GM19463 (cell line): Measurements from ENCODE around the gene NTN3.
"Not testable (repeated sequence)": the region's sequence is repeated elsewhere in the genome, so short reads cannot be mapped to it uniquely, and the experiment has no call there.

Experiments used
- ATAC-seq: cut with Tn5 transposase; IDR thresholded peaks from one replicate; pipeline ENCODE4 v1.9.1; 2021; ENCODE audit warnings: mild to moderate bottlenecking, moderate library complexity; ENCODE audit not compliant: unreplicated experiment

The NTN3 gene

DNA sequence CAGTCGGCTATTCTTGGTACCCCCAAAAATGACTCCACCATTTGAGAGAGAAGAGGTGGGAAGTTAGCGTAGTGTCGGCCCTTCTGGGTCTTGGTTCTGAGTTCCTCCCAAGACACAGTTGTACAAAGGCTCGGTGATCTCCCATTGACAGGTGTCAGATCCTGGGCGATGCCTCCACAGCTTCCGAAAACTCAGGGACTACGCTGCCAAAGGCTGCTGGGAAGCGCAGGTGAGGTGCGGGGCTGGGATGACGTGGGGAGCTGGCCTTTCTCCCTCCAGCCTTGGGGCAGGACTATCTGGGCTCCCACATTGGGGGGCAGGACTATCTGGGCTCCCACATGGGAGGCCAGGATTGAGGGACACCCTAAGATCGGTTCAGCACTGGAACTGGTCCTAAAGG lies 31.5 kb upstream of the NTN3 start:
- ATAC-seq: no peak

DNA sequence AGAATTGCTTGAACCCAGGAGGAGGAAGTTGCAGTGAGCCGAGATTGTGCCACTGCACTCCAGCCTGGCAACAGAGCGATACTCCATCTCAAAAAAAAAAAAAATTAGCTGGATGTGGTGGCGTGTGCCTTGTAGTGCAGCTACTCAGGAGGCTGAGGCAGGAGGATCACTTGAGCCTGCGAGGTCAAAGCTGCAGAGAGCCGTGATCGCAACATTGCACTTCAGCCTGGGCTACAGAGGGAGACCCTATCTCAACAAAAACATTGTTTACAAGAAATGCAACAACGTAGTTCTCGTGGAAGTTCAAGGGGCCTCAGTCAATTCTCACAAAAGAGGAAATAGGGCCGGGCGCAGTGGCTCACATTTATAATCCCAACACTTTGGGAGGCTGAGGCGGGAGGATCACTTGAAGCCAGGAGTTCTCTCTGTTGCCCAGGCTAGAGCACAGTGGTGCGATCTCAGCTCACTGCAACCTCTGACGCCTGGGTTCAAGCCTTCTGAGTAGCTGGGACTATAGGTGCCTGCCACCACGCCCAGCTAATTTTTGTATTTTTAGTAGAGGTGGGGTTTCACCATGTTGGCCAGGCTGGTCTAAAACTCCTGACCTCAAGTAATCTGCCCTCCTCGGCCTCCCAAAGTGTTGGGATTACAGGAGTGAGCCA lies 29.8 kb upstream of the NTN3 start:
- not testable (repeated sequence) for ATAC-seq

DNA sequence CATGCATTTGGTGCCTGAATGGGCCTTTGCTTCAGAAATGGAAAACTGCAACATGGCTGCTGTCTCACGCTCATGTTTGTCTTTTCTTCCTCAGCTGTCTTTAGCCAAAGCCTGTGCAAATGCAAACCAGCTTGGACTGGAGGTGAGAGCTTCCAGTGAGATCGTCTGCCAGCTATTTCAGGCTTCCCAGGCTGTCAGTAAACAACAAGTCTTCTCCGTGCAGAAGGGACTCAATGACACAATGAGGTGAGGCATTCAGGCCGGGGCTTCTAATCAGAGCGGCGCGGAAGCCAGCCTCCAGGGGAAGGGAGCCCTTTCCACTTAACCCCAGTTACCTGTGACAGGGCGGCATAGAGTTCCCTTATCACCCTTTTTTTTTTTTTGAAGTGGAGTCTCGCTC lies 27.5 kb upstream of the NTN3 start:
- no peak for ATAC-seq

DNA sequence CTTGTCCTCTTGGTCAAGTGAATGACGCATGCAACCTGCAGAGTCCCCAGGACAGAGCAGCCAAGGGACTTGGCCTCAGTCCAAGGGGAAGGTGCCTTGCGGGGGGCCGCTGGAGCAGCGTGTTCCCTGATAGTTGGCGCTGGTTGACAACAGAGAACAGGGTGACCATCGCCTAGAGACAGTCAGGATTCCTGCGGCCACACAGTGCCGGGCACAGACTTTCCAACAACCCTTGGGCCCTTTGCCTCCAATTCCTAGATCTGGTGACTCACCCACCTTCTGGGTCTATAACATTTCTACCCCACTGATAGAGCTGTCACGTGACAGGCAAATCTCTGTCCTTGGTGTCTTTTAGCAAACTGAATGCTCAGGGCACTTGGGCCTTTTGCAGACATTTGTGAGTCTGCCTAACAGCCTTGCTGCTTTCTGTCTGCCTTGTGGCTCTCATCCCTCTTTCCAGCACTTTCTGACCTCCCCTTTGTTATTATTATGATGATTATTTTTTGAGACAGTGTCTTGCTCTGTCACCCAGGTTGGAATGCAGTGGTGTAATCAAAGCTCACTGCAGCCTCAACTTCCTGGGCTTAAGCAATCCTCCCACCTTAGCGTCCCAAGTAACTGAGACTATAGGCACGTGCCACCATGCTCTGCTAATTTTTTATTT lies 23.0 kb upstream of the NTN3 start:
- ATAC-seq: no peak

DNA sequence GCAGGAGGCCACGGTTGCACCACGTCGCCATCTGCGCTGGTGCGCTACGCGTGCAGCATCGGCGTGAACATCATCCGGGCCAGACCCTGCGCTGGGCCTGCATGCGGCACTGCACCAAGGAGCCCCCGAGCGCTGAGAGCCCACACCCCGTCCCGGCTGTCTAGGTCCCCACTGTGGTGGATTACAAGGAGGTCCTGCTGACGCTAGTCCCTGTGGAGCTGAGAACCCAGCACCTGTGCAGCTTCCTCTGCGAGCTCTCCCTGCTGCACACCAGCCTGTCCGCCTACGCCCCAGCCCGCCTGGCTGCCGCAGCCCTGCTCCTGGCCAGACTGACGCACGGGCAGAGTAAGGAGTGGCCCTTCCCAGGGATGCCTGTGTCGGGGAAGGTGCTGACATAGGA lies 22.0 kb upstream of the NTN3 start:
- ATAC-seq: no peak

DNA sequence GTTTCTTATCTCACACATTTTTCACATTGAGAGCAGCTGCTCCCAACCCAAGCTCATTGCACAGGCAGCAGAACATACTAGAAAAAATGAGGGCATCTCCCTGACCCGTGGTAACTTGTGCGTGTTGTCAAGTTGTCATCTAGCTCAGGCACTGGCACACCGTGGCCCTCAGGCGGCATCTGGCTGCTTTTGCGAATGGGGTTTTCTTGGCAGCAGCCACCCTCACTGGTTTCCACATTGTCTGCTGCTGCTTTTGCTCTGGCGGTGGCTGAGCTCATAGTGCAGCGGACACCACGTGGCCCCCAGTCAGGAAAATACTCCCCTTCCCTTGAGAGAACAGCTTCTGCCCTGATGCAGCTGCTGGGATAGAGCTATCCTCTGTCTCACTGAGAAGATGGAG lies 20.6 kb upstream of the NTN3 start:
- ATAC-seq: no peak

DNA sequence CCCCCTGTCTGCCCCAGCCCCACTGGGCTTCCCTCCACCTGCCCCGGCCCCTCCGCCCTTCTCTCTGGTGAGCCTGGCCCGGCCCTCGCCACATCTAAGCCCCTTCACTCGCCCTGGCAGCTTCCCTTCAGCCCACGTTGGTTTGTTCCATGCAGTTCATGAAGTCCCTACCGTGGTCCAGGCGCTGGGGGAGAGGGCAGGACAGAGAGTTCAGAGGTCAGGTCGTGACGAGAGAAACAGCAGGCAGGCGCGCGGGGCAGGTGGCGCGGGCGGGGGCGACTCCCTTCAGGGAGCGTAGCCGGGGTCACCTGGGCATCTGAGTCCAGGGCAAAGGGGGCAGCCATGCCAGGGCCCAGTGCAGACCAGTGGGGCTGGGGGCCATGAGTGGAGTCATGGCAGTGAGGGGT lies 20.1 kb upstream of the NTN3 start:
- no peak for ATAC-seq

DNA sequence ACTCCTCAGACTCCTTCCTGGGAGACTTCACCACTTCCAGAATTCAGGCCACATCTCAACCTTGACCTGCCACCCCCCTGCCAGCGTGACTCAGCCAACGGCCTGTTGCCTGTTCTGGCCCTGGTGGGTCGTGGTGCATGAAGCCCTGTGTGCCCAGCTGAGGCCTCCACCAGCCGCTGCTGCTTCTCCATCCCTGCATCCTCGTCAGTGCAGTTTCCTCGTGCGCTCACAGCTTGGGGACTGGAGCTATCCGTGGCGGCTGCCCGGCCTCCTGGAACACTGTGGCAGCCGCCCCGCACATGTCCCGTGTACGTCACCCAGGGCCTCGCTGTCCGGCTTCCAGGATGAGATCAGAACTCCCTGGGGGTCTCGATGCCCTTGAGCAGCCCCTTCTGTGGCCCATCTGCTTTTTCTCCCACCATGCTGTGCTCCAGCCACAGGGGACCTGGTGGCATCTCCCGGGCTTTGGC lies 19.2 kb upstream of the NTN3 start:
- no peak for ATAC-seq

DNA sequence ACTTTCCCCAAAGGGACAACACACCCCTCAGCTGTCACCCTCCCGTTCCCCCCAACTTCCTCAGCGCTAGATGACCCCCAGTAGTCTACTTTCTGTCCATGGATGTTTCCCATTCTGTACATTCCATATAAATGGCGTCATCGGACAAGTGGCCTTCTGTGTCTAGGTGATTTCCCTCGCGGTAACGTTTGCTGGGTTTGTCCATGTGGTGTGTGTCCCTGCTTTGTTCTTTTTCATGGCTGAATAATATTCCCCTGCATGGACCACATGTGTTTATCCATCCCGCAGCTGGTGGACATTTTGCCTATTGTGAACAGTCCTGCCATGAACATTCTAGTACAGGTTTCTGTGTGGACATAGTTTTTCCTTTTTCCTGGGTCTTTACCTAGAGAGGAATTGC lies 18.4 kb upstream of the NTN3 start:
- ATAC-seq: no peak

DNA sequence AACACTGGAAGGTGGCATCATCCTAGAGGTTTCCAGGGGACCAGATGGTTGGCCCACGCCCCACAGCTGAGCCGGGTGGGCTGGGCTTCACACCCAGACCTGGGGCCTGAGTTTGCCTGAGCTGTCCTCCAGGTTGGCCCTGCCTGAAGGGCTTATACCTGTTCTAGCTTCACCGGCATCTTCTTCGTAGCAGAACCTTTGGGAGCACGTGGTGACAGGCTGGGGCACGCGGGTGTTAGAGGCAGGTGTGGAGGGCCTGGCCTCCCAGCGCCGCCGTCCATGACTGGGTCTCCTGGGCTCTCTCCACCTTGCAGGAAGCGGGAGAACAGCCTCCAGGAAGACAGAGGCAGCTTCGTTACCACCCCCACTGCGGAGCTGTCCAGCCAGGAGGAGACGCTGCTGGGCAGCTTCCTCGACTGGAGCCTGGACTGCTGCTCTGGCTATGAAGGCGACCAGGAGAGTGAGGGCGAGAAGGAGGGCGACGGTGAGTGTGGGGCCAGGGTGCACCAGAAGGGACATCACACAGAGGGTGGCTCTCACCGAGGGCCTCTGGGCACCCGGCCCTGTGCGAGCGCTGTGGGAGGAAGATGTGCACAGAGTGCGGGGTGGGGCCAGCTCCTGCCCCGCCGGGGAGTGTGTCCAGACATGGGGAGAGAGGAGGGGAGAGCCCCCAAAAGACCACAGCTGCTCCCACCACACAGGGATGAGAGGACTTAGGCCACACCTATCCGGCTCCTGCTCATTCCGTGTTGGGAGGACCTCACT lies 15.8 kb upstream of the NTN3 start:
- ATAC-seq: no peak

DNA sequence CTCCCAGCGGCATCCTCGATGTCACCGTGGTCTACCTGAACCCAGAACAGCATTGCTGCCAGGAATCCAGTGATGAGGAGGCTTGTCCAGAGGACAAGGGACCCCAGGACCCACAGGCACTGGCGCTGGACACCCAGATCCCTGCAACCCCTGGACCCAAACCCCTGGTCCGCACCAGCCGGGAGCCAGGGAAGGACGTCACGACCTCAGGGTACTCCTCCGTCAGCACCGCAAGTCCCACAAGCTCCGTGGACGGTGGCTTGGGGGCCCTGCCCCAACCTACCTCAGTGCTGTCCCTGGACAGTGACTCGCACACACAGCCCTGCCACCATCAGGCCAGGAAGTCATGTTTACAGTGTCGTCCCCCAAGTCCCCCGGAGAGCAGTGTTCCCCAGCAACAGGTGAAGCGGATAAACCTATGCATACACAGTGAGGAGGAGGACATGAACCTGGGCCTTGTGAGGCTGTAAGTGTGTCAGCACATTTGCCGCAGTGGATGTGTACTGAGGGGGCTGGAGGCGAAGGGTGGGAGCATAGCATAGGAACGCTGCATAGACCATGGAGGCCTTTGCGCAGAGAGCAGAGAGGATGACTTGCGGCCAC lies 14.4 kb upstream of the NTN3 start:
- no peak for ATAC-seq

DNA sequence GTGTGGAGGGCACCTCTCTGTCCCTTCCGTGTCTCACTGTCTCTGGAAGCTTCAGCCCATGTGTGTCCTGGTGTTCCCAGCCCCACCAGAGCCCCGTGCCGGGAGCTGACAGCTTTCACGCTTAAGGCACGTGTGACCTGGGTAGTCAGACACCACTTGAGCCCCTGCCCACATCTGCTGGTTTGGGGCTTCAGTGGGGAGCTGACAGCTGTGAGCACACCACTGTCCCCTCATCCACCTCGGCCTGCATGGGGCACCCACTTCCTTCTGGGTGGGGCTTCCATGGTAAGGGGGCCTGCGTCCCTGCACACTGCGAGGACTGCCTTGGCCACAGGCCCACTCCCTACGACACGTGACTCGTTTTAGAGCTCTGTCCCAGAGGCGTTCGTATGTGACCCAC lies 13.8 kb upstream of the NTN3 start:
- no peak for ATAC-seq

DNA sequence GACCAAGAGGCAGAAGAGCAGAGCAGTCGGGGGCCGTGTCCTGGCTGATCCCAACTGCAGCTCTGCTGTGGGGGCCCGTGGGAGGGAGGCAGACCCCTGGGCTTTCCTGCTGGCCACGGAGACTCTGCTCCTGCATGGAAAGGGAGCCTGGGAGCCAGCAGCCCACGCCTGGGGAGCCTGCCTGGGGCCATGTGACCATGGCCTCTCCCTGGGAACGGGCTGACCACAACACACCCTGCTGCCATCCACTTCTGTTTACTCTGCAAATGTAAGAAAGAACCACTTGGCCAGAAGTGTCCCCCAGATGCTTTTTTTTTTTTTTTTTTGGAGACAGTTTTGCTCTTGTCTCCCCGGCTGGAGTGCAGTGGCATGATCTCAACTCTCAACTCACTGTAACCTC lies 13.2 kb upstream of the NTN3 start:
- ATAC-seq: no peak

DNA sequence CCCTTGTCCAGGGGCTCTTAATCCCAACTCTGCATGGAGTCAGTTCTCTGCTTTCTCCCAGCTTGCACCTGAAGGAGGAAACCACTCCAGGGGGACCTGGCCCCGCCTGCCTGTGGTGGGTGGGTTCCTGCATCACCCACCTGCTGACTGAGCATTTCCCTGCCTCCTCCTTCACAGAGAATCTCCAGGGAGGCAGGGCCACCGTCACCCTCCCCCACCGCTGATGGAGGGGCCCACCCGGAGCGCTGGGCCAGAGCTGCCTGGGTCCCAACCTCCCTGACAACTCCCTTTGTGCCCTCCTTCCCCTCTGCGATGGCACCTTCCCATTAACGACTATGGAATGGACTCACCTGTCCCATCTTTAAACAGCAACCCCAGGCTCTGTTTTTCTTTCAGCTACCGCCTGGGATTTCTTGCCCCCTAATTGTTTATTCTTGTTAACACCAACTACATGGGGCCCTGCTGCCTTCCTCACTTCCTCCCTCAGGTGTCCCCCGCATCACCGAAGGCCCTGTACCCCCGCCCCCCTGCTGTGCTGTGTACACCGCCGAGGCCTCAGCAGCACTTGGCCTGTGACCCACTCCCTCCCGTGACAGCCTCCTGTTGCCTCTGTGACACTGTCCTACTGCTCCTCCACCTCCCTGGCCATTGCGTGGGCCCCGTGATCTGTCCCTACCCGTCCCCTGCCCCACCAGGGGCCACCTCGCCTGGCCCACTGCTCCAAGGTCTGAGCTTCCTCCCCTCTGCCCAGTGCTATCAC lies 12.0 kb upstream of the NTN3 start:
- ATAC-seq: no peak

DNA sequence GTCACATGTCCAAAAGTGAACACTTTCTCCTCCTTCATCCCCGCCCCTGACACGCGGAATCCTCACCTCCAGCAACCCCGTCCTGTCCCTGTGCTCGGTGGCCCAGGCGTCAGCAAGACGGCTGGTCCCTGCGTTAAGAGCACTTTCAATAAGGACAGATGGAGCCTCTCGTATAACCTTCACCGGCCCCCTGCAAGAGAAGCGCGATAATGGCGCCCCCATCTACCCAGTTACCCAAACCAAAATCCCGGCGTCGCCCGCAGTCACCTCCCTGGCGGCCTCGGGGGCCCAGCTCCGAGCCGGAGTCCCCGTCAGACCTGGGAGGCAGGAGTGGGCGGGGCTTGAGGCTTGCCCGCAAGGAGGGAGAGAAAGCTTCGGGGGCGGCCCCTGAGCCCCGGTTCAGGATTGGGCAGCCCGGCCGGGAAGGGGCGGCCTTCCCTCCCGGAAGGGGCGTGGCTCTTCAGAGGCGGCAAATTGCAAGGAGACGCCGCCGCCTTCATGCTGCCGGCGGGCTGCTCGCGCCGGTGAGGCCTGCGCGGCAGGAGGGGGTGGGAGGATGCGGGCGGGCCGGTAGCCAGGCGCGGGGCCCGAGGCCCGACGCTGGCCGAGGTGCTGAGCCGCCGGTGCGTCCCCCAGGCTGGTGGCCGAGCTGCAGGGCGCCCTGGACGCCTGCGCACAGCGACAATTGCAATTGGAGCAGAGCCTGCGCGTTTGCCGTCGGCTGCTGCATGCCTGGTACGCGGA lies 11.3 kb upstream of the NTN3 start, which contains the start of gene TEDC2:
Gene TEDC2 (plus strand): TSS at position 463 of the 744 bp plus-strand sequence. CDS start 36 bp downstream, at position 499.
- peak; percentile 96 for ATAC-seq

DNA sequence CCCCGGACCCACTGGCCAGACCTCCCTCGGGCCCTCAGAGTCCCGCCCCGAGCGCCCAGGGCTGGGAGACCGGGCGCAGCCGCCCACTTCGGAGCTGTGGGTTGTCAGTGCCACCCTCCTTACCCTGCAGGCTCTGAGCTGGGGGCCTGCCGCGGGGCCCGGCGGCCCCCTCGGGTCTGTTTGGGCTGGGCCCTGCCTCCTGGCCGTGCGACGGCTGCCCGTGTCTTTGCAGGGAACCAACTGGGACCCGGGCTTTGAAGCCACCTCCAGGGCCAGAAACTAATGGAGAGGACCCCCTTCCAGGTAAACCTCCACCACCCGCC lies 10.7 kb upstream of the NTN3 start:
- ATAC-seq: no peak

DNA sequence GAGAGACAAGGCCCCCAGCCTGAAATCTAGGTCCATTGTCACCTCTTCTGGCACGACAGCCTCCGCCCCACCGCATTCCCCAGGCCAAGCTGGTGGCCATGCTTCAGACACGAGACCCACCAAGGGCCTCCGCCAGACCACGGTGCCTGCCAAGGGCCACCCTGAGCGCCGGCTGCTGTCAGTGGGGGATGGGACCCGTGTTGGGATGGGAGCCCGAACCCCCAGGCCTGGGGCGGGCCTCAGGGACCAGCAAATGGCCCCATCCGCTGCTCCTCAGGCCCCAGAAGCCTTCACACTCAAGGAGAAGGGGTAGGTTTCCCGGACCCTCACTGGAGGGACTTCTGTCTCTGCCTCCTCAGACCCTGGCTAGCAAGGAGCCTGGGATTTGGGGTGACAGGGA lies 10.2 kb upstream of the NTN3 start:
- ATAC-seq: no peak

DNA sequence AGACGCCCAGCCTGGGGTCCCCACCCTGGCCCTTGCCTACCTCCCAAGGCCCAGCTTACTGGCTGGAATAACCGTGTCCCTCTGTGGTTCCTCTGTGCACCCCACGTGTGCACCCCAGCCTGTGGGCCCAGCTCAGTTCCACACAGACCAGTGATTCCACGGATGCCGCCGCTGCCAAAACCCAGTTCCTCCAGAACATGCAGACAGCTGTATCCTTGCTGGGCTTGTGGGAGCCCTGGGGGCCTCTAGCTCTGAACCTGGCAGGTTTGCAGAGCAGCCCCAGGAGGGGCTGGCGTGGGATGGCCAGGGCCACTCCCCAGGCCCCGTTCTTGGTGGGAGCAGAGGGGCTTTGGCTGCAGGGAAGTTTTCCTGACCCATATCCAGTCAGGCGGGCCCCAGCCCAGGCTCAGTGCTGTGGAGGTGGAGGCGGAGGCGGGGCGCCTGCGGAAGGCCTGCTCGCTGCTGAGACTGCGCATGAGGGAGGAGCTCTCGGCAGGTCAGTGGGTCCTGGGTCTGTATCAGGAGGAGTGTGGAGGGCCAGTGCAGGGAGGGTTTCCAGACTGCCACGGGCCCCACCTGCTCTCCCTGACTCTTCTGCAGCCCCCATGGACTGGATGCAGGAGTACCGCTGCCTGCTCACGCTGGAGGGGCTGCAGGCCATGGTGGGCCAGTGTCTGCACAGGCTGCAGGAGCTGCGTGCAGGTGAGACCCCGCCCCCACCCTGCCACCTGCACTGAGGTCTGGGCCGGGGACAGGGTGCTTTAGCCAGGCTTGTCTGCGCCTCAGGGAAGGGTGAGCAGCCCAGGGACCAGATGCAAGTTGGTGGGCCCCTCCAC lies 8.8 kb upstream of the NTN3 start:
- ATAC-seq: no peak

DNA sequence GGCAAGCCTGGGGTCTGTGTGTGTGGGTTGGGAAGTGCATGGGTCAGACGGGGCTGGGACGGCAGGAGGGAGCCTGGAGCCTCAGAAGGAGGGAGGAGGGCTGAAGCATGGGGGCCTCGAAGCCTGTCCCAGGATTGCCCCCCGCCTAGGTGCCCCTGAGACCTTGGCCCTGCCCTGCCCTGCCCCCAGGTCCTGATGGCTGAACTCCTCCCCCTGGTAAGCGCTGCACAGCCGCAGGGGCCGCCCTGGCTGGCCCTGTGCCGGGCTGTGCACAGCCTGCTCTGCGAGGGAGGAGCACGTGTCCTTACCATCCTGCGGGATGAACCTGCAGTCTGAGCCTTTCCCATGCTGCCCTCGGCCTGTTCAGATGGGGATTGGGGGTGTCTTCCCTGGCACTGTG lies 6.8 kb upstream of the NTN3 start:
- ATAC-seq: no peak
